Uterus (tissue), 2 donors: ENCODE data around the gene SYMPK.

Experiments used
- CTCF ChIP-seq, 4 experiments: fragments of 200-600 bp in 2 of 4; fragments of 450-650 bp in 2 of 4; sonication (generic) in 2 of 4; IDR thresholded peaks; one replicate each; pipeline ENCODE4 v1.5.1; 2016 to 2019; ENCODE audit warnings: antibody characterized with exemption in 4 of 4, mild to moderate bottlenecking in 2 of 4, moderate library complexity in 1 of 4
- POLR2A ChIP-seq, 2 donors: fragments of 450-650 bp; IDR thresholded peaks; one replicate each; pipeline ENCODE4 v1.6.1; 2016; ENCODE audit warnings: antibody characterized with exemption in 2 of 2, mild to moderate bottlenecking in 1 of 2, moderate library complexity in 1 of 2

- TF ChIP-seq CTCF (IDR thresholded peaks at IDR 0.05) (no peak), POLR2A (IDR thresholded peaks at IDR 0.05) (no peak)
These were observed 34.4 kb upstream of the SYMPK start for GRCh38 chr19:45897261-45897812.
